GM10266 (cell line): ENCODE data around the gene KDM2A.

Experiments used
- DNase-seq: peaks from one replicate; pipeline ENCODE4 v3.0.0; 2012; ENCODE audit errors: extremely low spot score
- TF ChIP-seq, protein P1 (sequence below): IDR thresholded peaks from 2 replicates; pipeline ENCODE4 v1.5.1; 2012; ENCODE audit warnings: mild to moderate bottlenecking, low read depth; ENCODE audit not compliant: control insufficient read depth, insufficient read depth; ENCODE audit errors: missing control alignments

The KDM2A gene

DNA sequence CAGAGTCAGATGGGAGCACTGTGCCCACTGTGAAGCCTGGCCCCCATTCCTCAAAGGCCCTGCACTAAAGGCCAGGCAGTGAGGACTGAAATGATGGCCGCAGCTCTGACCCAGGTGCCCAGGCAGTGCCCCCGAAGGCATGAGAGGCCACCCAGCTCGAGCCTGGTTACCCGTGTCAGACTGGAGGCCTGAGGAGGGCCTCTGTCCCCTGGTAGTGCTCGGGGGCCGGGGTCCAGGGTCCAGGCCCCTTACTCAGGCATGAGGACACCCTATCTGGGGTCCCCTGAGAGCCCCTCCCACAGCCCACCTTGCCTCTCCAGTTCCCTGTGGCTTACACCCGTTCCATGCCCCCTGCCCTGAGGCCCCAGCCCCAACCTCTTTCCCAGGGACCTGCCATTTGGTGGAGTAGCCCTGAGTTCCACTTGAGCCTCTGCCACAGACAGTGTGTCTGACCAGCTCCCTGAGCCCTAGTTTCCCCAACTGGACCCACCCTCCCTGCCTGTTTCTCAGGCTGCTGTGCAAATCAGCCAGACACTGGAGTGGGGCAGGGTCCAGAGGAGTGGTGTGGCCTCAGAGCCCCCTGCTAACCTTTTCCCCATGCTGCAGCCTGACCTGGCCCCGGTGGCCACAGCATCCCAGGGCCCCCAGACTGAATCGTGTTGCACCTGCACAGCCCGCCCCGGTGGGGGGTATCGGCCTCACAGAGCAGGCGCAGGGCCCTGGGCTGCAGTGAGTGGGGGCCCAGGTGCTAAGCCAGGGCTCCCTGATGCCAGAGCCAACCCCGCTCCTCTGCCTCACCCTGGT is 159.3 kb downstream of the KDM2A start:
- TF ChIP-seq, protein P1, sequence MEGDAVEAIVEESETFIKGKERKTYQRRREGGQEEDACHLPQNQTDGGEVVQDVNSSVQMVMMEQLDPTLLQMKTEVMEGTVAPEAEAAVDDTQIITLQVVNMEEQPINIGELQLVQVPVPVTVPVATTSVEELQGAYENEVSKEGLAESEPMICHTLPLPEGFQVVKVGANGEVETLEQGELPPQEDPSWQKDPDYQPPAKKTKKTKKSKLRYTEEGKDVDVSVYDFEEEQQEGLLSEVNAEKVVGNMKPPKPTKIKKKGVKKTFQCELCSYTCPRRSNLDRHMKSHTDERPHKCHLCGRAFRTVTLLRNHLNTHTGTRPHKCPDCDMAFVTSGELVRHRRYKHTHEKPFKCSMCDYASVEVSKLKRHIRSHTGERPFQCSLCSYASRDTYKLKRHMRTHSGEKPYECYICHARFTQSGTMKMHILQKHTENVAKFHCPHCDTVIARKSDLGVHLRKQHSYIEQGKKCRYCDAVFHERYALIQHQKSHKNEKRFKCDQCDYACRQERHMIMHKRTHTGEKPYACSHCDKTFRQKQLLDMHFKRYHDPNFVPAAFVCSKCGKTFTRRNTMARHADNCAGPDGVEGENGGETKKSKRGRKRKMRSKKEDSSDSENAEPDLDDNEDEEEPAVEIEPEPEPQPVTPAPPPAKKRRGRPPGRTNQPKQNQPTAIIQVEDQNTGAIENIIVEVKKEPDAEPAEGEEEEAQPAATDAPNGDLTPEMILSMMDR: no peak

GRCh38 chr11:67278939-67279588 is 160.0 kb downstream of the KDM2A start:
- DNase-seq: no peak
- TF ChIP-seq, protein P1: no peak

More for the DNA sequence above, 159.3 kb downstream of the KDM2A start:
- DNase-seq: no peak

DNA sequence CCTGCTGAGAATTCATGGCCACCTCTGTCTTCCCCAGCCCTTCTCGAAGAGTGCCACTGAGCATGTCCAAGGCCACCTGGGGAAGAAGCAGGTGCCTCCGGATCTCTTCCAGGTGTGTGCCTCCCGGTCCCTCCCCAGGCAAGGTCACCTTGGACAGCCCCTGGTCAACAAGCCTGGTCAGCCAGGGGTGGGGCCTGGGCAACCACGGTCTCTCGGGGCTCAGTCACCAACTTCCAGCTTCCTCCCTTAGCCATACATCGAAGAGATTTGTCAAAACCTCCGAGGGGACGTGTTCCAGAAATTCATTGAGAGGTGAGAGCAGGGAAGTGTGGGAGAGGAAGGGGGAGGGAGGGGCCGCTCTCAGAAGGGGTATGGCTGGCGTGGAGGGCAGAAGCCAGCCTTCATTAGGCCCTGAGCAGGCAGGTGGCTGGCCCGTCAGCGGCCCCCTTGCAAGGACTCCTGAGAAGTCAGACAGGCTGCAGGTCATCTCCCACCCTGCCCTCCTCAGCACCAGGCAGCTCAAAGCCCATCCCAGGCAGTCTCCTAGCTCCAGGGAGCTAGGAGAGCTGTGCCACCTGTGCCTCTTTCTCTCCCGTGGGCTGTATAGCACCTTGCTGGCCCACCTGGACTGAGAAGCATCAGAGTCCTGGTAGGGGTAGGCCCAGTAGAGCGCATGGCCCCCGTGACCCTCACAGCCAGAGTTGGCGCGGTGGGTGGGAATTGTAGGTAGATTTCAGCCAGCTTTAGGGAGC is 160.7 kb downstream of the KDM2A start:
- TF ChIP-seq, protein P1: no peak
- DNase-seq: no peak

DNA sequence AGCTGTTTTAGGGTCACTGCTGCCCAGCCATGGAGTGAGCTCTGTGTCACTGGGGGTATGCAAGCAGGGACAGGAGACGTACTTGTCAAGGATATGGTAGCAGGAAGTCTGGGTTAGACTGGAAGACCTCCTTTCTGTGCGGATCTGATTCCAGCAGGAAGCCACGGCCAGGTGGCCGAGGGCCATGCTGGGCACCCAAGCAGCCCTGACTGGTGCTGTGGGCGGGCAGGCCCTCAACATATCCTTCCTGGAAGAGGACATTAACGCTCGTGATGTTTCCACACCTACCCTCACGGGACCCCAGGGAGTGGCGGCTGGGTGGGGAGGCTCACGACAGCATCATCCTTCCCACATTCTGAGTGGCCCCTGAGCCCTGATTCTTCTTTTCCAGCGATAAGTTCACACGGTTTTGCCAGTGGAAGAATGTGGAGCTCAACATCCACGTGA is 161.3 kb downstream of the KDM2A start:
- DNase-seq: no peak

GRCh38 chr11:67280788-67281551 is 161.9 kb downstream of the KDM2A start:
- TF ChIP-seq, protein P1: no peak
- no peak for DNase-seq

More for the DNA sequence above, 161.3 kb downstream of the KDM2A start:
- TF ChIP-seq, protein P1: no peak

- no peak for DNase-seq
- TF ChIP-seq, protein P1: no peak
Measured at GRCh38 chr11:67281552-67282150, 162.6 kb downstream of the KDM2A start.
